HepG2 (cell line): ENCODE results near the gene NDUFV1. TPM values are rescaled to one million over a fixed set of nuclear protein-coding genes. Genes with fewer than 3 reads are reported as not detected.

ENCODE experiments used
- ATAC-seq: fragments of 200-7000 bp; cut with Tn5 transposase; 3 replicates; pipeline ENCODE4 v1.9.1; 2020; ENCODE audit warnings: mild to moderate bottlenecking, moderate library complexity
- BruUV-seq: library from RNA; stranded (reverse); fragments of 400-500 nt; replicated peaks from 2 replicates; lab custom pipeline; 2021; lab: Mats Ljungman, UMichigan
- CTCF ChIA-PET: fragments of 300-600 bp; formaldehyde crosslinking; extraction: SDS; loops from one replicate; lab custom pipeline; 2021; ENCODE audit warnings: low total read pairs, inconsistent platforms, low intra/inter-chr PET ratio; lab: Yijun Ruan, JAX
- POLR2A ChIA-PET: fragments of 350-600 bp; sonication (Branson Sonifier 250); formaldehyde crosslinking; loops from one replicate; lab custom pipeline; 2020; ENCODE audit warnings: antibody characterized with exemption, inconsistent platforms; lab: Yijun Ruan, JAX
- DNase-seq: peaks from one replicate; pipeline ENCODE4 v3.0.0-alpha.2; 2015; ENCODE audit warnings: low spot score
- FAIRE-seq: peaks from 3 replicates; lab custom pipeline; 2011; peaks lifted over from hg19 to GRCh38; lab: Jason Lieb, UNC
- H2AFZ ChIP-seq: one replicate; pipeline ENCODE4 v1.6.1; 2011; ENCODE audit warnings: low read length, inconsistent platforms
- H3K27ac ChIP-seq: fragments of 300-600 bp; 3 replicates; pipeline ENCODE4 v1.8.0; 2011; ENCODE audit warnings: mixed run types, mild to moderate bottlenecking, mixed read lengths, low read length, inconsistent platforms; ENCODE audit not compliant: insufficient read depth; ENCODE audit errors: extremely low read length
- H3K27me3 ChIP-seq, 2 experiments: fragments of 200-600 bp in 1 of 2; 2 replicates in 1 of 2; 3 replicates in 1 of 2; pipeline versions ENCODE4 v1.6.0 to v1.8.0; 2011; ENCODE audit warnings: low read length in 2 of 2, mild to moderate bottlenecking in 2 of 2, moderate library complexity in 2 of 2, inconsistent platforms in 1 of 2; ENCODE audit not compliant: insufficient read depth in 2 of 2, control insufficient read depth in 1 of 2
- H3K36me3 ChIP-seq, 2 experiments: fragments of 200-600 bp in 1 of 2; replicated peaks in 1 of 2; 2 replicates in 1 of 2; 3 replicates in 1 of 2; pipeline versions ENCODE4 v1.5.1 to v1.8.0; 2011; ENCODE audit warnings: low read length in 2 of 2, inconsistent platforms in 1 of 2; ENCODE audit not compliant: insufficient read depth in 2 of 2, control insufficient read depth in 1 of 2
- H3K4me1 ChIP-seq: 2 replicates; pipeline ENCODE4 v1.5.1; 2012; ENCODE audit warnings: low read length, inconsistent platforms; ENCODE audit not compliant: insufficient read depth
- H3K4me2 ChIP-seq: 2 replicates; pipeline ENCODE4 v1.6.0; 2011; ENCODE audit warnings: low read depth, low read length, inconsistent platforms
- H3K4me3 ChIP-seq, 3 experiments: fragments of 200-600 bp in 1 of 3; sonication (generic), shearing (Covaris generic) in 1 of 3; replicated peaks in 1 of 3; 2 replicates each; pipeline ENCODE4 v1.5.1; 2011 to 2016; ENCODE audit warnings: low read length in 3 of 3, inconsistent platforms in 2 of 3, low read depth in 2 of 3, mild to moderate bottlenecking in 2 of 3, control low read depth in 1 of 3, mixed read lengths in 1 of 3; ENCODE audit not compliant: insufficient read depth in 1 of 3
- H3K79me2 ChIP-seq: one replicate; pipeline ENCODE4 v1.6.1; 2011; ENCODE audit warnings: low read length, inconsistent platforms; ENCODE audit not compliant: insufficient read depth
- H3K9ac ChIP-seq: 2 replicates; pipeline ENCODE4 v1.6.0; 2011; ENCODE audit warnings: mild to moderate bottlenecking, low read depth, low read length, inconsistent platforms; ENCODE audit not compliant: insufficient read depth
- H3K9me3 ChIP-seq: 2 replicates; pipeline ENCODE4 v1.5.1; 2012; ENCODE audit warnings: mild to moderate bottlenecking, low read length
- H4K20me1 ChIP-seq: 2 replicates; pipeline ENCODE4 v1.6.0; 2011; ENCODE audit warnings: inconsistent platforms, mild to moderate bottlenecking, low read length, moderate library complexity; ENCODE audit not compliant: insufficient read depth
- BRF2 ChIP-seq: sonication (generic); formaldehyde crosslinking; IDR thresholded peaks from 2 replicates; pipeline ENCODE4 v1.8.1; 2022; ENCODE audit warnings: mild to moderate bottlenecking, missing genetic modification reagents
- CBX5 ChIP-seq: sonication (generic); formaldehyde crosslinking; IDR thresholded peaks from 2 replicates; pipeline ENCODE4 v1.4.0; 2020; ENCODE audit warnings: missing genetic modification reagents, borderline replicate concordance
- CEBPB ChIP-seq: IDR thresholded peaks from 2 replicates; pipeline ENCODE4 v1.6.1; 2011; ENCODE audit warnings: low read depth, low read length, improper control_type of control experiment, borderline replicate concordance
- CEBPG ChIP-seq: IDR thresholded peaks from 2 replicates; pipeline ENCODE4 v1.6.1; 2016
- CTCF ChIP-seq: sonication (generic); formaldehyde crosslinking; IDR thresholded peaks from 2 replicates; pipeline ENCODE4 v1.5.0; 2020; ENCODE audit warnings: mild to moderate bottlenecking, missing genetic modification reagents, moderate library complexity
- LCORL ChIP-seq, 2 experiments: fragments of 450-650 bp in 1 of 2; sonication (generic) in 1 of 2; formaldehyde crosslinking in 1 of 2; IDR thresholded peaks; 2 replicates each; pipeline versions ENCODE4 v1.5.0 to v1.6.1; 2017 to 2020; ENCODE audit warnings: antibody characterized with exemption in 1 of 2, missing genetic modification reagents in 1 of 2
- PATZ1 ChIP-seq: sonication (generic); formaldehyde crosslinking; IDR thresholded peaks from 2 replicates; pipeline ENCODE4 v1.4.0; 2020; ENCODE audit warnings: missing genetic modification reagents
- RAD21 ChIP-seq: fragments of 450-650 bp; formaldehyde crosslinking; IDR thresholded peaks from 2 replicates; pipeline ENCODE4 v1.5.0; 2020; ENCODE audit warnings: mild to moderate bottlenecking
- SAP130 ChIP-seq: IDR thresholded peaks from 2 replicates; pipeline ENCODE4 v1.6.1; 2016; ENCODE audit warnings: low read depth
- SMC3 ChIP-seq: IDR thresholded peaks from 2 replicates; pipeline ENCODE4 v1.6.1; 2011; ENCODE audit warnings: low read length, improper control_type of control experiment
- STAG1 ChIP-seq: sonication (generic); formaldehyde crosslinking; IDR thresholded peaks from 2 replicates; pipeline ENCODE4 v1.4.0; 2020; ENCODE audit warnings: missing genetic modification reagents
- TARDBP ChIP-seq: sonication (generic); formaldehyde crosslinking; IDR thresholded peaks from 2 replicates; pipeline ENCODE4 v1.8.0; 2022; ENCODE audit warnings: mild to moderate bottlenecking, missing genetic modification reagents
- ZBTB42 ChIP-seq: sonication (generic); formaldehyde crosslinking; IDR thresholded peaks from 2 replicates; pipeline ENCODE4 v1.5.0; 2020; ENCODE audit warnings: mild to moderate bottlenecking, missing genetic modification reagents
- WGBS: methylation state at CpG from one replicate; pipeline ENCODE4 v1.1.6; 2017; ENCODE audit warnings: low lambda C conversion rate; 5-methylcytosine and 5-hydroxymethylcytosine counted together
- in situ Hi-C: cut with HindIII; loops from 2 replicates; pipeline ENCODE4 v1.10.0; 2017; ENCODE audit warnings: low pct_unique_long_range_greater_than_20kb; ENCODE audit not compliant: extremely low pct_ligation_motif_present
- intact Hi-C: fragments of 100-400 bp; cut with micrococcal nuclease; formaldehyde crosslinking; loops from one replicate; pipeline ENCODE4 v1.10.0; 2022; ENCODE audit not compliant: unreplicated experiment
- polyA plus RNA-seq, 8 experiments: library from polyadenylated mRNA; depleted of rRNA in 3 of 8; stranded (reverse) in 7 of 8; unstranded in 1 of 8; fragments of >200 nt; fragmentation: Illumina TruSeq in 4 of 8; extraction: Trizol in 4 of 8; gene quantifications; 2 replicates each; pipeline versions ENCODE4 v1.2.1 to v1.2.3, GENCODE V29; 2011 to 2016; ENCODE audit warnings: low read depth in 4 of 8, missing spikeins in 1 of 8, mixed read lengths in 1 of 8; ENCODE audit not compliant: insufficient read depth in 1 of 8
- total RNA-seq, 5 experiments: library from RNA; depleted of rRNA; stranded (reverse); fragments of >200 nt; fragmentation: Illumina TruSeq; extraction: Trizol; gene quantifications; 2 replicates each; pipeline ENCODE4 v1.2.3, GENCODE V29; 2016; ENCODE audit warnings: low read depth in 1 of 5
- TF ChIP-seq, protein P1 (sequence below): IDR thresholded peaks from 2 replicates; pipeline ENCODE4 v1.6.1; 2012; ENCODE audit warnings: inconsistent platforms
- TF ChIP-seq, protein P2 (sequence below): sonication (generic); formaldehyde crosslinking; IDR thresholded peaks from 2 replicates; pipeline ENCODE4 v1.5.0; 2020; ENCODE audit warnings: missing genetic modification reagents, mild to moderate bottlenecking, borderline replicate concordance
- TF ChIP-seq, protein P3 (sequence below): sonication (generic); formaldehyde crosslinking; IDR thresholded peaks from 2 replicates; pipeline ENCODE4 v1.8.1; 2022; ENCODE audit warnings: low read depth, mild to moderate bottlenecking, missing genetic modification reagents

NDUFV1 gene
- total and polyA plus RNA-seq, 2 of the 13 experiments (the other 11 are each of a cell fraction or from before 2014, with no cell fraction given): 88.9 to 137 TPM

DNA sequence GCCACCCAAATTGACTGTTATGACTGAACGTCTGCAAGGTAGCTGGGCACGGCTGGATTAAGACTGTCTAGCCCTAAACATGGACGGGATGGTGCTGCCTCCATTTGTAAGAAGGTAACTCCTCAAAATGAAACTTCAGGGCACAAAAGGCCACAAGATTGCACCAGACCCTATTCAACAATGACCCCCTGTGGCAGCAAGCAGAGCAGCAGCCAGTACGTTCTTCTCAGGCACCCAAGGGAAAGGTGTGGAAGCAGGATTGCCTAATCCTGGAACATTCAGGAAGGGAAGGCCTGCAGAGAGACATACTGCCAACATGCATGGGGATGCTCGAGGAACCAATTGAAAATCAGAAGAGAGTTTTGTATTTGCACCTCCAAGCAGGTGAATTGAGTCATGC, 37.3 kb downstream of the NDUFV1 start:
- intact Hi-C loops (loop anchor here (1.0 kb wide), 1 partner anchor 27 kb away; no protein-coding TSS in a partner anchor), in situ Hi-C loops (no loop called here)
- WGBS: 76% methylated on average over 5 of the region's 5 CpGs
- no TSS peak for BruUV-seq
- CTCF ChIA-PET: interaction anchor here (1.1 to 2.0 kb wide), 3 partner anchors 14 to 30 kb away, joined by 3 to 7 read pairs (median 5); partner anchors contain the start of gene NUDT8
- POLR2A ChIA-PET: no interaction called here
- Histone ChIP-seq H3K36me3 (no peaks in the 10 kb centered on the region), H3K79me2 (no peaks in the 10 kb centered on the region), H3K27ac (no peak overlapping the region), H3K4me2 (no peak overlapping the region), H3K4me3 (no peak overlapping the region), H3K4me1 (peaks cover 15% of the 10 kb centered on the region), H3K9ac (no peak overlapping the region), H3K9me3 (no peaks in the 10 kb centered on the region), H2AFZ (no peak overlapping the region), H3K27me3 (peaks cover 0 to 4% of the 10 kb centered on the region in 2 experiments; a peak in 2 of 5 replicates), H4K20me1 (no peaks in the 10 kb centered on the region)
- DNase-seq (peak; percentile 43), FAIRE-seq (peak; percentile 26), ATAC-seq (no peak)
- TF ChIP-seq TARDBP (CRISPR knock-in tag): no peak
- TF ChIP-seq LCORL (IDR thresholded peaks at IDR 0.05): no peak
- TF ChIP-seq LCORL (CRISPR knock-in tag; IDR thresholded peaks at IDR 0.05): 0 out of 2 replicates have a peak, but pooled peaks have one; percentile 32
- TF ChIP-seq ZBTB42: no peak
- peak; percentile 67 for TF ChIP-seq RAD21
- TF ChIP-seq CEBPB: peak; percentile 76; the same call in 1 of the 2 replicates
- TF ChIP-seq, protein P1, sequence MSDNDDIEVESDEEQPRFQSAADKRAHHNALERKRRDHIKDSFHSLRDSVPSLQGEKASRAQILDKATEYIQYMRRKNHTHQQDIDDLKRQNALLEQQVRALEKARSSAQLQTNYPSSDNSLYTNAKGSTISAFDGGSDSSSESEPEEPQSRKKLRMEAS: peak; percentile 20; the same call in 1 of the 2 replicates
- TF ChIP-seq SMC3: peak; percentile 66
- TF ChIP-seq CBX5 (CRISPR knock-in tag): peak; percentile 49; the same call in 1 of the 2 replicates
- TF ChIP-seq, protein P2, sequence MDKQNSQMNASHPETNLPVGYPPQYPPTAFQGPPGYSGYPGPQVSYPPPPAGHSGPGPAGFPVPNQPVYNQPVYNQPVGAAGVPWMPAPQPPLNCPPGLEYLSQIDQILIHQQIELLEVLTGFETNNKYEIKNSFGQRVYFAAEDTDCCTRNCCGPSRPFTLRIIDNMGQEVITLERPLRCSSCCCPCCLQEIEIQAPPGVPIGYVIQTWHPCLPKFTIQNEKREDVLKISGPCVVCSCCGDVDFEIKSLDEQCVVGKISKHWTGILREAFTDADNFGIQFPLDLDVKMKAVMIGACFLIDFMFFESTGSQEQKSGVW (CRISPR knock-in tag): no peak
- no peak for TF ChIP-seq BRF2 (CRISPR knock-in tag)
- peak; percentile 81 for TF ChIP-seq CEBPG (CRISPR knock-in tag)
- TF ChIP-seq SAP130 (CRISPR knock-in tag): 0 out of 2 replicates have a peak, but pooled peaks have one; percentile 19
- no peak for TF ChIP-seq PATZ1
- TF ChIP-seq CTCF (CRISPR knock-in tag): peak; percentile 80
- TF ChIP-seq STAG1 (CRISPR knock-in tag): peak; percentile 72
- TF ChIP-seq, protein P3, sequence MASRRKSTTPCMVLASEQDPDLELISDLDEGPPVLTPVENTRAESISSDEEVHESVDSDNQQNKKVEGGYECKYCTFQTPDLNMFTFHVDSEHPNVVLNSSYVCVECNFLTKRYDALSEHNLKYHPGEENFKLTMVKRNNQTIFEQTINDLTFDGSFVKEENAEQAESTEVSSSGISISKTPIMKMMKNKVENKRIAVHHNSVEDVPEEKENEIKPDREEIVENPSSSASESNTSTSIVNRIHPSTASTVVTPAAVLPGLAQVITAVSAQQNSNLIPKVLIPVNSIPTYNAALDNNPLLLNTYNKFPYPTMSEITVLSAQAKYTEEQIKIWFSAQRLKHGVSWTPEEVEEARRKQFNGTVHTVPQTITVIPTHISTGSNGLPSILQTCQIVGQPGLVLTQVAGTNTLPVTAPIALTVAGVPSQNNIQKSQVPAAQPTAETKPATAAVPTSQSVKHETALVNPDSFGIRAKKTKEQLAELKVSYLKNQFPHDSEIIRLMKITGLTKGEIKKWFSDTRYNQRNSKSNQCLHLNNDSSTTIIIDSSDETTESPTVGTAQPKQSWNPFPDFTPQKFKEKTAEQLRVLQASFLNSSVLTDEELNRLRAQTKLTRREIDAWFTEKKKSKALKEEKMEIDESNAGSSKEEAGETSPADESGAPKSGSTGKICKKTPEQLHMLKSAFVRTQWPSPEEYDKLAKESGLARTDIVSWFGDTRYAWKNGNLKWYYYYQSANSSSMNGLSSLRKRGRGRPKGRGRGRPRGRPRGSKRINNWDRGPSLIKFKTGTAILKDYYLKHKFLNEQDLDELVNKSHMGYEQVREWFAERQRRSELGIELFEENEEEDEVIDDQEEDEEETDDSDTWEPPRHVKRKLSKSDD: no peak
